GF-D8 (cell line): Measurements from ENCODE around the gene LPAR5.
"Not testable (repeated sequence)": the region's sequence is repeated elsewhere in the genome, so short reads cannot be mapped to it uniquely, and the experiment has no call there.

Source experiments
- DNase-seq: peaks from one replicate; lab custom pipeline; 2025; lab: John Stamatoyannopoulos, UW

The LPAR5 gene

GRCh38 chr12:6606331-6607131, 29.2 kb downstream of the LPAR5 start:
- DNase-seq = peak; percentile 17

GRCh38 chr12:6605421-6606330, 30.1 kb downstream of the LPAR5 start:
- no peak for DNase-seq

- no peak for DNase-seq
Observed at GRCh38 chr12:6604259-6605029, 31.3 kb downstream of the LPAR5 start.

GRCh38 chr12:6603095-6603567, 32.6 kb downstream of the LPAR5 start:
- peak; percentile 9 for DNase-seq

- DNase-seq = no peak
Observed at GRCh38 chr12:6602526-6602925, 33.2 kb downstream of the LPAR5 start.

GRCh38 chr12:6595673-6596072, 40.1 kb downstream of the LPAR5 start:
- not testable (repeated sequence) for DNase-seq

GRCh38 chr12:6592087-6592486, 43.7 kb downstream of the LPAR5 start:
- no peak for DNase-seq

GRCh38 chr12:6586569-6586968, 49.2 kb downstream of the LPAR5 start:
- not testable (repeated sequence) for DNase-seq

GRCh38 chr12:6584293-6584692, 51.5 kb downstream of the LPAR5 start:
- DNase-seq = no peak

GRCh38 chr12:6582959-6583358, 52.8 kb downstream of the LPAR5 start:
- DNase-seq = no peak

GRCh38 chr12:6582196-6582595, 53.6 kb downstream of the LPAR5 start:
- DNase-seq = no peak

- no peak for DNase-seq
Observed at GRCh38 chr12:6575648-6576047, 60.1 kb downstream of the LPAR5 start.

- no peak for DNase-seq
Observed at GRCh38 chr12:6574576-6575295, 61.0 kb downstream of the LPAR5 start.

- no peak for DNase-seq
Observed at GRCh38 chr12:6573001-6573400, 62.8 kb downstream of the LPAR5 start.

GRCh38 chr12:6570264-6570887, 65.4 kb downstream of the LPAR5 start:
- peak; percentile 20 for DNase-seq

- DNase-seq = no peak
Observed at GRCh38 chr12:6569786-6570185, 66.0 kb downstream of the LPAR5 start.

- DNase-seq = no peak
Observed at GRCh38 chr12:6569312-6569711, 66.4 kb downstream of the LPAR5 start.
